AG08396 (cell line): Measurements from ENCODE around the gene NEGR1.

Experiments
- DNase-seq: peaks from one replicate; pipeline ENCODE4 v3.0.0; 2012; ENCODE audit warnings: low spot score, mixed read lengths

NEGR1 gene

DNA sequence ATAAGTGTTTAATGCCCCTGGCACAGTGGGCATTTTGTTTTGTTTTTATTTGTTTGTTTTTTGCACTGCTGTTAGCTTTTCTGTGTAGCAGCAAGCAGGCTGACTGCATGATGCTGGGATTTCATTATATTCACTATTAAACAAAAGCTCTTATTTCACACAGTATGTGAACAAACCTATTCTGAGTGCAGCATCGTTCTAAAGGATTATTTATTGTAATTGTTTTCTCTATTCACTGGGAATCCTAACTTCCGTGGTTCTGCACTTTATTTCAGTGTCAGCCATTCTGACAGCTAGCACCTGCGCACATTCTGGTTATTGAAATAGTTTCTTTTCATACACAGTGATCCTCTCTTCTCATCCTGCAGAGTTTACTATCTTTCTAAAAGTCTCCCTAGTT, 595.0 kb downstream of the NEGR1 start:
- no peak for DNase-seq

DNA sequence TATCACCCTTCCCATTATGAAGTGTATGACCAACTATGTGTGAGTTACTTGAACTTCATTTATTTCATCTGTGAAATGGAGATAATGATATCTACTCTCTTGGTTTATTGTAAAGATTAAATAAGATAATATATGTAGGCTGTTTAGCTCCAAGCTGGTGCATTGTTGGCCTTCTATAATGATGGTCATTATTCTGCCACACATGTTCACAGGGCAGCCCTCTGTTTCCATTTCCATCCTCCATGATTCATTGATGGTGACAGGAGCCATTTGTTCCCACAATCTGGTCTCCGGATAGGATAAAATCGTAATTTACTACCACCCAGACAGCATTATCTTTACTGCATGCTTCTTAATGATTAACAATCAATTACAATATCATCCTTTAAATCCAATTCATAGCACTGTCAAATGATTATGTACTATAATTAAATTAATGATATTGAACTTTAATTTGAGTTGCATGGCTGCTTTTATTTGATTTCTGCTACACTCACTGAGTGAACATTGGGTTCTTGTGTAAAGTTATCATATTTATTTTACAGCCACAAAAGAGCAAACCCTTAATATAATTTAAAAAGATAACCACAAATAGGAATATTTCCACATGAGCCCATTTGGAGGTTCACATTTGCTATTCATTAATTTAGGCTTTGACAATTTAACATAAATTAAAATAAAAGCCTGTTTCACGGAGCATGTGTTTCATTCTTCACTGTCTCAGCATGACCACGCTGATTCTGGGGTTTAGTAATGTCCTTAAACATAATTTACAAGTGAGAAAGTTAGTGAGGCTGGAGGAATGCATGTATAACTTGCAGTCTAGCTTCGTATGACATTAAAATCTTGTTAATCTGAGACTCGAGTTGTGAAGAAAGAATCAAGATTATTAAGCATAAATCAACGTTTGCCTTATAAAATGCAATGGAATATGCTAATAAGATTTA, 605.1 kb downstream of the NEGR1 start:
- no peak for DNase-seq

GRCh38 chr1:71668065-71668464, 614.3 kb downstream of the NEGR1 start:
- peak; percentile 1 for DNase-seq

DNA sequence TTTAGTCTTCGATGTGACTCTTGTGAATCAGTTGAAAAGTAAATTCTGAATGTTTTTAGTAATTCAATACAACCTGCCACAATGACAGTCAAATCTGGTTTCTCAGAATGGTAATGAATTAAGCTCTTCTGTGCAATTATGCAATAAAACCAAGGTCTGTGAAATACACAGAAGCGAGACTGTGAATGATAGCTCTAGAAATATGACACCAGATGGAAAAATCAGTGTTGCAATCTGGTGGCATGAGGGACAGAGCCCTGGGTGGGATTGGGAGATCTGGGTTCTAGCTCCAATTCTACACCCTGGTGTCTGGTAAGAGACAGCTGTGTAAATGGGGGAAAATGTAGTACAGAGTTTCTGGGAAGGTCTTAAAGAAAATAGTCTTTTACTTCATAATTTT, 615.1 kb downstream of the NEGR1 start:
- no peak for DNase-seq

DNA sequence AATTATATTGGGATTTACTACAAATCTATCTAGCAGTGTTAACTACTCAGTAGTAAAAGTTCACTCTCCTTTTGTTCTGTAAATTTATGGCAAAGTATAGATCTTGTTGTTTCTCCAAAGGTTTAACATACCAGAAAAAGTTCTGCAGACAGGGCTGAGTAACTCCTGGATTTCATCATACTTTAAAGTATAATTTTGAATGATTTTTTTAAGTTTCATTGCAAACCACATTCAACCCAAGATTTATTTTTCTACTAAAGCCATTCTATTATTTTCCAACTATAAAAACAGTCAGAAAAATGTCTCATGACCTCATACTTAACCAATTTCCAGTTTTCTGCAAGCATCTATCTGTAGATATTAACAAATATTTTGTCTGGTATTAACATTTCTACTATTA, 615.7 kb downstream of the NEGR1 start:
- DNase-seq, result no peak

- no peak for DNase-seq
These were observed 621.9 kb downstream of the NEGR1 start for GRCh38 chr1:71660411-71660810.

DNA sequence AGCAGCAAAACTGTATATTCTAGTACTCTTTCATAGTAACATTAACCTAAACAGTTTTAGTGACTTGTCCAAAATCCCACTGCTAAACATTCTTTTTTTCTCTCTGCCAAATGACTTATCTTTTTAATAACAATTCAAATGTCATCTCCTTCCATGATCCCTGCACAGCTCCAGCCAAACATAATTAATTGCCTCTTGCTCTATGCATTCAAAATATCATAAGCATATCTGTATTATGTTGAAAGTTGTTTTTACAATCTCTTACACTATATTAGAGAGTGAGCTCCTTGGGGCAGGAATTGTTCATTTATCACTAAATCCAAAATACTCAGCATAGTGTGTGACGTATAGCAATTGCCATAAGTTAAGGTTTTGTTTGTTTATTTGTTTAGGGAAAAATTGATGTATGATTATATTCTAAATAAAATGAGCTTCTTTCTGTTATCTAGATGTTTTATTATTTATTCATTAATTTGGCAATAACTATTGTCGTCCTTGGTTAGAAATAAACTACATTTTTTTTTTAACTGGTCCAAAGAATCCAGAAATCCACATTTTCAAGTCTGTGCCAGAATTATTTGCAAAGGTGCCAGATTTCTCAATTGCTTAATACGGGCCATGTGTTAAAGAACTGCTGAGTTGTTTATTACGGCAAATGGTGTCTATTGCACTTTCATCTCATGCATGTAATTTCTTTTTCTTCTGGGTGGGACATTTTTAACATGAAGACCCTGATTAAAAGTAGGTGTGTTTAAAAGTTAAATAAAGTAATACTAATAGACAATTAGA, 624.3 kb downstream of the NEGR1 start:
- no peak for DNase-seq

GRCh38 chr1:71656902-71657301, 625.4 kb downstream of the NEGR1 start:
- no peak for DNase-seq

GRCh38 chr1:71655604-71656003, 626.7 kb downstream of the NEGR1 start:
- DNase-seq, result no peak

- no peak for DNase-seq
These were observed 628.4 kb downstream of the NEGR1 start for GRCh38 chr1:71653952-71654351.

GRCh38 chr1:71651214-71651613, 631.1 kb downstream of the NEGR1 start:
- no peak for DNase-seq

GRCh38 chr1:71650119-71650518, 632.2 kb downstream of the NEGR1 start:
- DNase-seq, result no peak

GRCh38 chr1:71649608-71650007, 632.7 kb downstream of the NEGR1 start:
- no peak for DNase-seq

- no peak for DNase-seq
These were observed 634.6 kb downstream of the NEGR1 start for GRCh38 chr1:71647513-71648300.

DNA sequence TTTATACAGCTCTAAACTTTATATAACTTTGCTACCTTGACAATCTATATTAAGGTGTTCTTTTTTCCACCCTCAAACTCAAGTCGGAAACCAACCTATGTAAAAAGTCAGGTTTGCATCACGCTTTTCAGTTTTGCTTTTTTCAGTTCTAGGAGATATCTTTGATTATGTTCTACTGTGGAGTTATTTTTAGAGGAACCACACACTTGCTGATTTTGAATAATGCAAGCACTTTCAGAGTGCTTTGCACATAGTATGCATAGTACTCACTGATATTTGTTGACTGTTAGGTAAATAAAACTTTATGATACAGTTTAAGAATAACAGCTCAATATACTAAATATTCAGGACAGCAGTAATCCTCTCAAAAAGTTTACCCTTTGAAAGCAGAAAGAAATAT, 637.3 kb downstream of the NEGR1 start:
- no peak for DNase-seq

GRCh38 chr1:71641903-71642302, 640.4 kb downstream of the NEGR1 start:
- no peak for DNase-seq

DNA sequence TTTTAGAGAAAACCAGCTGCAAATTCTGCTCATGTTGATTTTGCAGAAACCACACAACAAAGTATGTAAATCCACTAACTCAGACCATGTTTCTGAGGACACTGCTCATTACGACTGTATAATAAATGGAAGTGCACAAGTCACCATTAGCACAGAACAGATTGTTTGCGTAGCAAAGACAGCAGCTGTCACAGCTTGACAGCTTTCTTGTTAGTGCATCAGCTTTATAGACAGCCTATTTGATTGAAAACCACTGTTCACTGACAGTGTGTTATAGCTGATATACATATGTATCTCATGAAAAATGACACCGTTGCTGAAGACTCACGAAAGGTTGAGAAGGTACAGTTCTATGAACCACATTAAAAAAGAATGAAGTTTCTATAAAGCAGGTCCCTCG, 641.3 kb downstream of the NEGR1 start:
- no peak for DNase-seq

GRCh38 chr1:71640116-71640515, 642.2 kb downstream of the NEGR1 start:
- no peak for DNase-seq

DNA sequence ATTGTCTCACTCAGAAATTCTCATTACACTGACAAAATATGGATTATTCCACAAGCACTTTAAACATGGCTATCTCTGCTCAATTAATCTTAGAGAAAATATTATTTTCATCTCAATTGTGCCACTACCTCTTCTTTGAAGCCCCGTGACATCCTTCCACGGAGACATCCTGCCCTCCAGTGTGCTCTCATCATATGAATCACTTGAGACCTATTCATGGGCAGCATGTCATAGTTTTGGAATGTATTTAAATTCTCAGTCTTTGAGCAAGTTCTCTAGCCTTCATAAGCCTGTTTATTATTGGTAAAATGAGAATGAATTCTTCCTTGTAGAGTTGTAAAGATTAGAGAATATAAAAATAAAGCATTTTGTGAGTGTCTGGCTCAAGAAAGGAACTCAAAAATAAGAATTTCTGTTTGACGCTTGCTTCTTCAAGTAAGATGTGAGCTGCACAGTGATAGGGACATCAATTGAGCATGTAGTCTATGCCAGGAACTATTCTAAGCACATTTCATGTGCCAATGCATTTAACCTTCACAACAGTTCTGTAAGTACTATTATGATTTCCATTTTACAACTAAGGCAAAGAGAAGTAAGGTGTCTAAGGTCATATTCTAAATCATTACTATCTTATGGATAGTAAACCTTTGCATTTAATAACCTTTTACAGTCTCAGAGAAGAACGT, 644.1 kb downstream of the NEGR1 start:
- peak; percentile 16 for DNase-seq

- no peak for DNase-seq
These were observed 646.8 kb downstream of the NEGR1 start for GRCh38 chr1:71635568-71635967.

DNA sequence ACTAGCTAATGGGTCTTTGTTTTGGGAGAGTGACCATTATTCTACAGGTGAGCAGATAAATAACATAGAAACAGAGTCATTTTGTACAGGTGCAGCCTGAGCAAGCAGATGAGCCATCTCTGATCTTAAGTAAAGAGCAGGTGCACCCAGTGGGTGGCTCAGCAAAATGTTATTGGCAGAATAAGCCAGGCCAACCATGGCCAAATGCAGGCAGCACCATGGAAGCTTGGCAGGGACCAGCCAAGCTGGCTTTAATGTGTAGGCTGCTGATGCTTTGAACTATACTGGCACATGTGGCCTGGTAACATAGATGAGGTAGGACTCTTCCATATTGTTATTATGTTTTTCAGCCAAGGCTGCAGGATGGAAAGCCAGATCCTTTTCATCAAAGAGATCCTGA, 648.2 kb downstream of the NEGR1 start:
- DNase-seq, result no peak

DNA sequence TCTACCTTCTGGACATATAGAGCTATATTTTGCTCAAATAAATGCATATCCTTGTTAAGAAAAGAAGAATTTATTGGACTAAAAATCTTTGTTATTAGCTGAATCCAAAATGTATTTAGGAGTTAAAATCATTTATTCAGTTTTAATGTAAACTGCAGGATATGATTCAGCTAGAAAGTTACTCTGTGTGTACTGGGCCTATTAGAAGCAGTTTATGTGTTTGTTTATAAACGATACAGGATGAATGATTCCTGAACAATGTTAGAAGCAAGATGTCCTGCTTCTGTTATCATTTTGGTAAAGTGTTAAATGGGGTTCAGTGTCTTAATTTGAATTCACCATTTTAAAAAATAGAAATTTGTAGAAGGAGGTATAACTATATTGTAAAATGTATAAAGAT, 652.3 kb downstream of the NEGR1 start:
- no peak for DNase-seq
